ENCODE measurements around the gene CFAP68. TPM values are rescaled to one million over a fixed set of nuclear protein-coding genes. Genes with fewer than 3 reads are reported as not detected.
A peak's percentile ranks its signal among the peaks of the same experiment; 100 is the strongest.

CFAP68 gene
- total RNA-seq, 4 donors from 2014 or later = 11.9 to 22.6 (median 16.0) TPM; not detected in 1

GRCh38 chr11:111908639-111909305 is 29.4 kb downstream of the CFAP68 start:
- no peak for DNase-seq
- Histone ChIP-seq H3K9me3 (no peaks in the 10 kb centered on the region), H3K4me3 (no peak overlapping the region), H3K27me3 (no peaks in the 10 kb centered on the region), H3K4me1 (no peaks in the 10 kb centered on the region), H3K36me3 (no peaks in the 10 kb centered on the region), H3K27ac (no peak overlapping the region)
- TF ChIP-seq POLR2A (IDR thresholded peaks at IDR 0.05) = no peak
- TF ChIP-seq, protein P1, sequence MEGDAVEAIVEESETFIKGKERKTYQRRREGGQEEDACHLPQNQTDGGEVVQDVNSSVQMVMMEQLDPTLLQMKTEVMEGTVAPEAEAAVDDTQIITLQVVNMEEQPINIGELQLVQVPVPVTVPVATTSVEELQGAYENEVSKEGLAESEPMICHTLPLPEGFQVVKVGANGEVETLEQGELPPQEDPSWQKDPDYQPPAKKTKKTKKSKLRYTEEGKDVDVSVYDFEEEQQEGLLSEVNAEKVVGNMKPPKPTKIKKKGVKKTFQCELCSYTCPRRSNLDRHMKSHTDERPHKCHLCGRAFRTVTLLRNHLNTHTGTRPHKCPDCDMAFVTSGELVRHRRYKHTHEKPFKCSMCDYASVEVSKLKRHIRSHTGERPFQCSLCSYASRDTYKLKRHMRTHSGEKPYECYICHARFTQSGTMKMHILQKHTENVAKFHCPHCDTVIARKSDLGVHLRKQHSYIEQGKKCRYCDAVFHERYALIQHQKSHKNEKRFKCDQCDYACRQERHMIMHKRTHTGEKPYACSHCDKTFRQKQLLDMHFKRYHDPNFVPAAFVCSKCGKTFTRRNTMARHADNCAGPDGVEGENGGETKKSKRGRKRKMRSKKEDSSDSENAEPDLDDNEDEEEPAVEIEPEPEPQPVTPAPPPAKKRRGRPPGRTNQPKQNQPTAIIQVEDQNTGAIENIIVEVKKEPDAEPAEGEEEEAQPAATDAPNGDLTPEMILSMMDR (IDR thresholded peaks at IDR 0.05) = no peak

GRCh38 chr11:111909378-111909777 is 30.0 kb downstream of the CFAP68 start:
- Histone ChIP-seq H3K27me3 (no peaks in the 10 kb centered on the region), H3K36me3 (no peaks in the 10 kb centered on the region), H3K9me3 (no peaks in the 10 kb centered on the region), H3K27ac (no peak overlapping the region), H3K4me1 (no peaks in the 10 kb centered on the region), H3K4me3 (peak overlapping the region in 1 of 4 donors; percentile 54)
- no peak for DNase-seq
- TF ChIP-seq POLR2A (IDR thresholded peaks at IDR 0.05) = no peak
- TF ChIP-seq, protein P1 (IDR thresholded peaks at IDR 0.05) = no peak

- Histone ChIP-seq H3K36me3 (no peaks in the 10 kb centered on the region), H3K4me3 (peak overlapping the region in 2 of 4 donors; percentile 18 to 54), H3K9me3 (no peaks in the 10 kb centered on the region), H3K27ac (peak overlapping the region; percentile 25 to 89 (median 70)), H3K4me1 (no peaks in the 10 kb centered on the region), H3K27me3 (no peaks in the 10 kb centered on the region)
- TF ChIP-seq, protein P1 (IDR thresholded peaks at IDR 0.05) = no peak
- TF ChIP-seq POLR2A (IDR thresholded peaks at IDR 0.05) = no peak
- no peak for DNase-seq
Measured at GRCh38 chr11:111910676-111911562, 31.6 kb downstream of the CFAP68 start.

DNA sequence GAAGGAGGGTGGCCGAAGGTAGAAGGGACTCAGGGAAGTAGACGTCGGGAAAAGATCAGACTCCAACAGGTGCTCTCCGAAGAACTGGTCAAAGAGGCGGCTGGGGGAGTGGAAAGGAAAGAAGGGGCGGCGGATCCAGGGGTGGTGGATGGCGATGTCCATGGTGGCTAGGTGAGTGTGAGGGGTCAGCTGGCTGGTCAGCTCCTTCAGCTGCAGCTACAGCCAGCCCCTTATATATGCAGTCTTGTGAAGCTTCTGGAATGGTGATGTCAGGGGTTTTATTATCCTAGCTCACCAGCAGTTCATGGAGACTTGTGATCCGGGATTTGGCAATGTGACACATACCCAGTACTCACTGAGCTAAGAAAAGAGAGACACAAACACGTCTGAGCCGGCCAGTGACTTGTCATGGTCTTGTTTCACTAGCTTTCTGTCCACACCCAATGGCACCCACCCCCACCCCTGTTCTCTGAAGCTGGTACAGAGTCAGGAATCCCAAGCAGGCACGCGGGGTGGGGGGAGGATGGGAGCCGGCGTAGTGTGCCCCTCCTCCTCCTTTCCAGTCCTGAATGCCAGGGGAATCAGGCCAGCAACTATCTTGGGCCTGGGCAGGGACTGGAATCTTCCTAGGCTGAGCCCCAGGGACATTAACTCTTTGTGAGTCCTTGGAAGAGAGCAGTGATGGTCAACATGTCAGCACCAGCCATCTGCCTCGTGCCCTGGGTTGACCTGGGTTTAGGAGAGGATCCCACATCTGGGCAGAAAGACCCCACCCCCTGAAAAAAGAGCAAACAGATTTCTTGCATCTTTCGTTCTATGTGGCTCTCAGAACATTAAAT is 32.4 kb downstream of the CFAP68 start, which contains the start of gene CRYAB:
TSS of gene CRYAB (minus strand) at position 208 of the 839 bp plus-strand sequence. CDS start at position 162, 46 bp downstream.
- Histone ChIP-seq H3K36me3 (no peaks in the 10 kb centered on the region), H3K27me3 (no peaks in the 10 kb centered on the region), H3K4me3 (peak within 1 kb of the TSS; percentile 15 to 54 (median 30)), H3K4me1 (no peaks in the 10 kb centered on the region), H3K9me3 (no peaks in the 10 kb centered on the region), H3K27ac (peak within 1 kb of the TSS; percentile 63 to 89 (median 71))
- TF ChIP-seq POLR2A (IDR thresholded peaks at IDR 0.05) = no peak
- TF ChIP-seq, protein P1 (IDR thresholded peaks at IDR 0.05) = no peak
- DNase-seq = peak in 2 of 3 donors; percentile 54 to 71

DNA sequence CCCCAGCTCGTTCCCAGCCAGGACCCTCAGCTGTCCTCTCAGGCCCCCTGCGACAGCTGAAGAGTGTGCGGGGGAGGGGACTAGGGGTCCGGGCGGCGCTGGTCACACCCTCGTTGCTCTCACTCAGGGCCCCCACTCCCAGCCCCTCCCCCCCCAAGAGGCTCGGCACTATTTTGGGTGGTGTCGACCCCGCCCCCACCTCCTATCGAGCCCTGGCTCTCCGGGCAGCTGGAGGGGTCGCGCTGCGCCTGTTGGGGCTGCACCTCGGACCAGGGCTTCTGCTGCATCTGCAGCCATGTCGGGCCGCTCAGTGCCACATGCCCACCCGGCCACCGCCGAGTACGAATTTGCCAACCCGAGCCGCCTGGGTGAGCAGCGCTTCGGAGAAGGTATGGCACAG is 33.2 kb downstream of the CFAP68 start, which contains the start of gene HSPB2:
TSS of gene HSPB2 (plus strand) at position 200 of the 400 bp plus-strand sequence. CDS start at position 296, 96 bp downstream.
- DNase-seq = no peak
- H3K4me3 ChIP-seq = peak within 1 kb of the TSS; percentile 15 to 54 (median 30)
- H3K36me3 ChIP-seq = no peaks in the 10 kb centered on the region
- no peaks in the 10 kb centered on the region for H3K9me3 ChIP-seq
- H3K27ac ChIP-seq = peak within 1 kb of the TSS; percentile 63 to 89 (median 71)
- H3K27me3 ChIP-seq = no peaks in the 10 kb centered on the region
- TF ChIP-seq, protein P1 (IDR thresholded peaks at IDR 0.05) = no peak
- no peak for TF ChIP-seq POLR2A (IDR thresholded peaks at IDR 0.05)
- no peaks in the 10 kb centered on the region for H3K4me1 ChIP-seq
